GM19395 (cell line): Measurements from ENCODE around the gene SPIRE2.
"Not testable (repeated sequence)": the region's sequence is repeated elsewhere in the genome, so short reads cannot be mapped to it uniquely, and the experiment has no call there.

Experiments used
- ATAC-seq: cut with Tn5 transposase; IDR thresholded peaks from one replicate; pipeline ENCODE4 v1.9.1; 2021; ENCODE audit warnings: mild to moderate bottlenecking, moderate library complexity; ENCODE audit not compliant: unreplicated experiment

The SPIRE2 gene

GRCh38 chr16:89806589-89807193 is 21.6 kb upstream of the SPIRE2 start:
- not testable (repeated sequence) for ATAC-seq

- ATAC-seq: no peak
These were observed 19.8 kb upstream of the SPIRE2 start for GRCh38 chr16:89808475-89808874.

- ATAC-seq: no peak
These were observed 17.0 kb upstream of the SPIRE2 start for GRCh38 chr16:89811321-89811720.

GRCh38 chr16:89815639-89816348 is 12.5 kb upstream of the SPIRE2 start:
- peak; percentile 33 for ATAC-seq

- not testable (repeated sequence) for ATAC-seq
These were observed 9.3 kb upstream of the SPIRE2 start for GRCh38 chr16:89818851-89819403.

- ATAC-seq: not testable (repeated sequence)
These were observed 8.8 kb upstream of the SPIRE2 start for GRCh38 chr16:89819448-89819847.

GRCh38 chr16:89821438-89822187 is 6.7 kb upstream of the SPIRE2 start:
- ATAC-seq: no peak

GRCh38 chr16:89822188-89823086 is 5.8 kb upstream of the SPIRE2 start:
- no peak for ATAC-seq

GRCh38 chr16:89823087-89823823 is 5.0 kb upstream of the SPIRE2 start:
- ATAC-seq: no peak

GRCh38 chr16:89823824-89824148 is 4.5 kb upstream of the SPIRE2 start:
- ATAC-seq: not testable (repeated sequence)

- no peak for ATAC-seq
These were observed 1.5 kb upstream of the SPIRE2 start for GRCh38 chr16:89826531-89827382.

GRCh38 chr16:89827383-89828198 is 684 bp upstream of the SPIRE2 start:
- ATAC-seq: no peak

GRCh38 chr16:89828870-89829629 is 775 bp downstream of the SPIRE2 start:
- ATAC-seq: no peak

GRCh38 chr16:89829630-89830437 is 1.6 kb downstream of the SPIRE2 start:
- ATAC-seq: no peak

- ATAC-seq: no peak
These were observed 3.6 kb downstream of the SPIRE2 start for GRCh38 chr16:89831810-89832328.

- ATAC-seq: not testable (repeated sequence)
These were observed 5.5 kb downstream of the SPIRE2 start for GRCh38 chr16:89833664-89834363.
